CD4-positive, alpha-beta T cell (primary cell): ENCODE measurements around the gene LANCL2. TPM values are rescaled to one million over a fixed set of nuclear protein-coding genes. Genes with fewer than 3 reads are reported as not detected.
"Not testable (repeated sequence)": the region's sequence is repeated elsewhere in the genome, so short reads cannot be mapped to it uniquely, and the experiment has no call there.

ENCODE experiments used
- ATAC-seq: fragments of 200-7000 bp; cut with Tn5 transposase; one replicate; pipeline ENCODE4 v1.10.0; 2022; ENCODE audit warnings: mild to moderate bottlenecking; ENCODE audit not compliant: poor library complexity
- CTCF ChIA-PET: fragments of 350-600 bp; sonication (Branson Sonifier 250); formaldehyde crosslinking; loops from one replicate; lab custom pipeline; 2021; ENCODE audit warnings: antibody characterized with exemption, inconsistent platforms; lab: Charles Lee
- POLR2A ChIA-PET: fragments of 350-600 bp; sonication (Branson Sonifier 250); formaldehyde crosslinking; loops from one replicate; lab custom pipeline; 2021; ENCODE audit warnings: antibody characterized with exemption, inconsistent platforms; lab: Charles Lee
- DNase-seq, 14 experiments: peaks; one replicate each; pipeline ENCODE4 v3.0.0-alpha.2; 2013 to 2020; ENCODE audit warnings: mixed read lengths in 2 of 14
- H3K27ac ChIP-seq, 2 donors: one replicate each; pipeline versions ENCODE4 v1.5.1 to v1.7.0; 2013; ENCODE audit warnings: low read length in 2 of 2, low read depth in 1 of 2, mild to moderate bottlenecking in 1 of 2
- H3K27me3 ChIP-seq, 2 experiments: 1 replicate in 1 of 2; 2 replicates in 1 of 2; pipeline versions ENCODE4 v1.6.1 to v1.7.0; 2013; ENCODE audit warnings: low read length in 2 of 2, control low read depth in 1 of 2, mild to moderate bottlenecking in 1 of 2, moderate library complexity in 1 of 2; ENCODE audit not compliant: insufficient read depth in 2 of 2, control insufficient read depth in 1 of 2
- H3K36me3 ChIP-seq: one replicate; pipeline ENCODE4 v1.6.1; 2013; ENCODE audit warnings: low read length, control low read depth; ENCODE audit not compliant: insufficient read depth
- H3K4me1 ChIP-seq: one replicate; pipeline ENCODE4 v1.6.1; 2013; ENCODE audit warnings: low read length, control low read depth; ENCODE audit not compliant: insufficient read depth
- H3K4me3 ChIP-seq: one replicate; pipeline ENCODE4 v1.5.1; 2013; ENCODE audit warnings: mild to moderate bottlenecking, low read length, moderate library complexity
- H3K9me3 ChIP-seq, 2 experiments: 1 replicate in 1 of 2; 2 replicates in 1 of 2; pipeline versions ENCODE4 v1.6.1 to v1.7.0; 2013; ENCODE audit warnings: low read length in 2 of 2, mild to moderate bottlenecking in 2 of 2, control low read depth in 1 of 2, moderate library complexity in 1 of 2; ENCODE audit not compliant: control insufficient read depth in 1 of 2, insufficient read depth in 1 of 2
- H3K27ac Mint-ChIP-seq: one replicate; pipeline ENCODE4 v1.8.0; 2020; ENCODE audit warnings: mixed read lengths
- H3K27me3 Mint-ChIP-seq: one replicate; pipeline ENCODE4 v1.8.0; 2021; ENCODE audit warnings: mixed read lengths
- H3K36me3 Mint-ChIP-seq: one replicate; pipeline ENCODE4 v1.8.0; 2021; ENCODE audit warnings: low read depth, mixed read lengths
- H3K4me1 Mint-ChIP-seq: one replicate; pipeline ENCODE4 v1.8.0; 2021; ENCODE audit warnings: low read depth, mixed read lengths
- H3K4me3 Mint-ChIP-seq: one replicate; pipeline ENCODE4 v1.8.0; 2020; ENCODE audit warnings: mild to moderate bottlenecking, mixed read lengths
- H3K9me3 Mint-ChIP-seq: one replicate; pipeline ENCODE4 v1.8.0; 2020; ENCODE audit warnings: mixed read lengths
- intact Hi-C, 2 experiments: fragments of 100-400 bp; cut with DNase I in 1 of 2; cut with micrococcal nuclease in 1 of 2; formaldehyde crosslinking; loops; one replicate each; pipeline versions ENCODE4 v1.15.1 to v1.9.0; 2023 to 2025; cut with DNase I, micrococcal nuclease
- total RNA-seq, 174 experiments: library from RNA in 2 of 174; stranded (reverse) in 2 of 174; gene quantifications; one replicate each; pipeline ENCODE4 v1.2.3 and lab custom pipeline; 2021 to 2026
- TF ChIP-seq, protein P1 (sequence below): fragments of 200-600 bp; IDR thresholded peaks from one replicate; pipeline ENCODE4 v1.8.0; 2022; ENCODE audit warnings: antibody characterized with exemption, mild to moderate bottlenecking

LANCL2 gene
- total RNA-seq, 2 experiments from 2014 or later, result 7.1 to 9.0 TPM

DNA sequence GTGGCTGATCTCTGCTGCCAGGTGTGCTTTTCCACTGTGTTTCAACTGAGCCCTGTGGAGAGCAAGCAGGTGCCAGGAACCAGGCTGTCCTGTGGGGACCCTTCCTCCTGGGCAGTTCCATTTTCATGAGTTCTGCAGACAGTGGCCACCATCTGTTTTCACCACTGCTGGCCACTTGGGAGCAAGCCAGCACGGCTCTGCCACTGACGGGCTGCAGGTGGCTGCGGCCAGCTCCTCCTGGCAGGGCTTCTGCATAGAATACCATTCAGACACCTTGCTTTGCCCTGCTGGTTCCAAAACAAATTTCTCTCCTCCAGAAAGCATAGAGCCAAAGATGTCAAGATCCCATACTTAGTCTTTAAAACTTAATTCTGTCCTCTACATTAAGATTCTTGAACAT, 48.3 kb downstream of the LANCL2 start:
- Histone ChIP-seq H3K4me1 (no peaks in the 10 kb centered on the region), H3K27ac (no peak overlapping the region), H3K4me3 (no peak overlapping the region), H3K36me3 (peaks cover 2% of the 10 kb centered on the region), H3K27me3 (no peaks in the 10 kb centered on the region), H3K9me3 (no peaks in the 10 kb centered on the region)
- no peaks in the 10 kb centered on the region for H3K27me3 Mint-ChIP-seq
- no peaks in the 10 kb centered on the region for H3K4me1 Mint-ChIP-seq
- H3K36me3 Mint-ChIP-seq, result peaks cover 18% of the 10 kb centered on the region
- DNase-seq (no peak), ATAC-seq (no peak)
- no peak overlapping the region for H3K4me3 Mint-ChIP-seq
- intact Hi-C loops, result loop anchor here (5.0 to 10.0 kb wide), 2 partner anchors 46 to 639 kb away; partner anchors contain the start of gene LANCL2 (in 1 of the 2)
- TF ChIP-seq, protein P1, sequence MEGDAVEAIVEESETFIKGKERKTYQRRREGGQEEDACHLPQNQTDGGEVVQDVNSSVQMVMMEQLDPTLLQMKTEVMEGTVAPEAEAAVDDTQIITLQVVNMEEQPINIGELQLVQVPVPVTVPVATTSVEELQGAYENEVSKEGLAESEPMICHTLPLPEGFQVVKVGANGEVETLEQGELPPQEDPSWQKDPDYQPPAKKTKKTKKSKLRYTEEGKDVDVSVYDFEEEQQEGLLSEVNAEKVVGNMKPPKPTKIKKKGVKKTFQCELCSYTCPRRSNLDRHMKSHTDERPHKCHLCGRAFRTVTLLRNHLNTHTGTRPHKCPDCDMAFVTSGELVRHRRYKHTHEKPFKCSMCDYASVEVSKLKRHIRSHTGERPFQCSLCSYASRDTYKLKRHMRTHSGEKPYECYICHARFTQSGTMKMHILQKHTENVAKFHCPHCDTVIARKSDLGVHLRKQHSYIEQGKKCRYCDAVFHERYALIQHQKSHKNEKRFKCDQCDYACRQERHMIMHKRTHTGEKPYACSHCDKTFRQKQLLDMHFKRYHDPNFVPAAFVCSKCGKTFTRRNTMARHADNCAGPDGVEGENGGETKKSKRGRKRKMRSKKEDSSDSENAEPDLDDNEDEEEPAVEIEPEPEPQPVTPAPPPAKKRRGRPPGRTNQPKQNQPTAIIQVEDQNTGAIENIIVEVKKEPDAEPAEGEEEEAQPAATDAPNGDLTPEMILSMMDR, result no peak
- POLR2A ChIA-PET, result no interaction called here
- CTCF ChIA-PET, result no interaction called here
- no peak overlapping the region for H3K27ac Mint-ChIP-seq
- no peaks in the 10 kb centered on the region for H3K9me3 Mint-ChIP-seq

GRCh38 chr7:55415173-55415778, 50.1 kb downstream of the LANCL2 start:
- no peaks in the 10 kb centered on the region for H3K9me3 ChIP-seq
- TF ChIP-seq, protein P1, result peak; percentile 95
- intact Hi-C loops, result loop anchor here (1.0 to 10.0 kb wide), 4 partner anchors 50 to 640 kb away; partner anchors contain the start of gene LANCL2 (in 1 of the 2)
- no peaks in the 10 kb centered on the region for H3K27me3 ChIP-seq
- peaks cover 18% of the 10 kb centered on the region for H3K36me3 Mint-ChIP-seq
- no peak overlapping the region for H3K4me3 Mint-ChIP-seq
- no peaks in the 10 kb centered on the region for H3K4me1 ChIP-seq
- peak; percentile 99 for ATAC-seq
- H3K4me3 ChIP-seq, result no peak overlapping the region
- peaks cover 2% of the 10 kb centered on the region for H3K36me3 ChIP-seq
- H3K4me1 Mint-ChIP-seq, result no peaks in the 10 kb centered on the region
- H3K27ac Mint-ChIP-seq, result no peak overlapping the region
- peak; percentile 62 to 88 (median 78) for DNase-seq
- no peaks in the 10 kb centered on the region for H3K27me3 Mint-ChIP-seq
- ChIA-PET POLR2A (interaction anchor here (1.2 kb wide), 1 partner anchor 50 kb away, joined by 3 read pairs; the partner anchor contains the start of gene LANCL2), CTCF (interaction anchor here (0.6 to 2.1 kb wide), 19 partner anchors 9 to 642 kb away, joined by 3 to 10 read pairs (median 4); partner anchors contain the start of gene LANCL2)
- no peaks in the 10 kb centered on the region for H3K9me3 Mint-ChIP-seq
- H3K27ac ChIP-seq, result no peak overlapping the region

DNA sequence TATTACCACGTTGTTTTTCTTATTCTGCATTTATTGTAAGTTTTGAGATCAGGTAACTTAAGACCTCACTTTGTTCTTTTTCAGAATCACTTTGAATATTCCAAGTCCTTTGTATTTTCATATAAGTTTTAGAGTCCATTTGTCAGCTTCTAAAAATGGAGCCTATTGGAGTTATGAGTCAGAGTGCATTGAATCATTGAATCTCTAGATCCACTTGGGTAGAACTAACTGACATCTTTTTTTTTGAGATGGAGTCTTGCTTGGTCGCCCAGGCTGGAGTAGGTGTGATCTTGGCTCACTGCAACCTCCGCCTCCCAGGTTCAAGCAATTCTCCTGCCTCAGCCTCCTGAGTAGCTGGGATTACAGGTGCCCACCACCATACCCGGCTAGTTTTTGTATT, 52.3 kb downstream of the LANCL2 start:
- H3K9me3 ChIP-seq, POLR2A ChIA-PET, H3K4me3 Mint-ChIP-seq, H3K4me1 Mint-ChIP-seq, CTCF ChIA-PET, ATAC-seq, H3K4me1 ChIP-seq, H3K27ac ChIP-seq, H3K36me3 ChIP-seq, H3K9me3 Mint-ChIP-seq, DNase-seq, H3K27me3 Mint-ChIP-seq, H3K4me3 ChIP-seq, H3K27me3 ChIP-seq, H3K36me3 Mint-ChIP-seq, H3K27ac Mint-ChIP-seq: not testable (repeated sequence)
- intact Hi-C loops, result loop anchor here in 1 of 2 experiments (10.0 kb wide), 1 partner anchor 643 kb away; no protein-coding TSS in a partner anchor
